Activated CD4-positive, alpha-beta memory T cell treated with anti-CD3 and anti-CD28 coated beads, Interleukin-2, amount 10 ng/mL, durations not matched to agents 7 days and 5 days (primary cell): ENCODE results near the gene ZNF547. TPM values are rescaled to one million over a fixed set of nuclear protein-coding genes. Genes with fewer than 3 reads are reported as not detected.
"Not testable (repeated sequence)": the region's sequence is repeated elsewhere in the genome, so short reads cannot be mapped to it uniquely, and the experiment has no call there.

ENCODE experiments used
- CTCF ChIA-PET: fragments of 350-600 bp; sonication (Branson Sonifier 250); formaldehyde crosslinking; loops from one replicate; lab custom pipeline; 2021; ENCODE audit warnings: antibody characterized with exemption, inconsistent platforms; lab: Charles Lee
- POLR2A ChIA-PET: fragments of 350-600 bp; sonication (Branson Sonifier 250); formaldehyde crosslinking; loops from one replicate; lab custom pipeline; 2021; ENCODE audit warnings: antibody characterized with exemption; lab: Charles Lee
- DNase-seq: peaks from one replicate; pipeline ENCODE4 v3.0.0-alpha.2; 2020
- H3K27ac Mint-ChIP-seq: one replicate; pipeline ENCODE4 v1.8.0; 2021; ENCODE audit warnings: mild to moderate bottlenecking, mixed read lengths
- H3K27me3 Mint-ChIP-seq: one replicate; pipeline ENCODE4 v1.8.0; 2021; ENCODE audit warnings: mixed read lengths
- H3K36me3 Mint-ChIP-seq: one replicate; pipeline ENCODE4 v1.8.0; 2021; ENCODE audit warnings: low read depth, mixed read lengths
- H3K4me1 Mint-ChIP-seq: one replicate; pipeline ENCODE4 v1.8.0; 2021; ENCODE audit warnings: mixed read lengths
- H3K4me3 Mint-ChIP-seq: one replicate; pipeline ENCODE4 v1.8.0; 2021; ENCODE audit warnings: mild to moderate bottlenecking, mixed read lengths
- H3K9me3 Mint-ChIP-seq: one replicate; pipeline ENCODE4 v1.8.0; 2021; ENCODE audit warnings: mixed read lengths
- total RNA-seq, 2 experiments: library from RNA; stranded (reverse); gene quantifications; one replicate each; pipeline ENCODE4 v1.2.3, GENCODE V29; 2021

ZNF547 gene
- total RNA-seq, 2 experiments from 2014 or later, result 3.8 to 4.8 TPM

GRCh38 chr19:57348136-57348535 is 15.2 kb upstream of the ZNF547 start:
- POLR2A ChIA-PET, result no interaction called here
- H3K36me3 Mint-ChIP-seq, result peaks cover 24% of the 10 kb centered on the region
- H3K9me3 Mint-ChIP-seq, result peaks cover 19% of the 10 kb centered on the region
- no peak for DNase-seq
- CTCF ChIA-PET, result interaction anchor here (0.5 kb wide), 1 partner anchor 388 kb away, joined by 3 read pairs; no protein-coding TSS in a partner anchor
- H3K27ac Mint-ChIP-seq, result no peak overlapping the region
- H3K27me3 Mint-ChIP-seq, result peaks cover 2% of the 10 kb centered on the region
- no peak overlapping the region for H3K4me3 Mint-ChIP-seq
- peaks cover 30% of the 10 kb centered on the region for H3K4me1 Mint-ChIP-seq

- Mint-ChIP-seq H3K4me3 (peak within 1 kb of the TSS; percentile 93), H3K36me3 (peaks cover 54% of the 10 kb centered on the region), H3K4me1 (peaks cover 36% of the 10 kb centered on the region), H3K27me3 (peaks cover 2% of the 10 kb centered on the region), H3K27ac (peak within 1 kb of the TSS; percentile 85), H3K9me3 (peaks cover 35% of the 10 kb centered on the region)
- ChIA-PET CTCF (interaction anchor here (1.0 kb wide), 2 partner anchors 12 to 39 kb away, joined by 3 to 5 read pairs; partner anchors contain the start of genes TRAPPC2B, ZNF547 and ZNF548), POLR2A (interaction anchor here (0.8 to 1.0 kb wide), 4 partner anchors 12 to 832 kb away, joined by 3 to 7 read pairs (median 4); partner anchors contain the start of genes TRAPPC2B, ZNF547 and ZNF805)
- peak; percentile 90 for DNase-seq
Observed at GRCh38 chr19:57350877-57351805, 12.2 kb upstream of the ZNF547 start, which contains the start of gene ZNF304. ZNF304 (plus strand) TSS chr19:57351271; CDS start chr19:57351665, 394 bp downstream.

DNA sequence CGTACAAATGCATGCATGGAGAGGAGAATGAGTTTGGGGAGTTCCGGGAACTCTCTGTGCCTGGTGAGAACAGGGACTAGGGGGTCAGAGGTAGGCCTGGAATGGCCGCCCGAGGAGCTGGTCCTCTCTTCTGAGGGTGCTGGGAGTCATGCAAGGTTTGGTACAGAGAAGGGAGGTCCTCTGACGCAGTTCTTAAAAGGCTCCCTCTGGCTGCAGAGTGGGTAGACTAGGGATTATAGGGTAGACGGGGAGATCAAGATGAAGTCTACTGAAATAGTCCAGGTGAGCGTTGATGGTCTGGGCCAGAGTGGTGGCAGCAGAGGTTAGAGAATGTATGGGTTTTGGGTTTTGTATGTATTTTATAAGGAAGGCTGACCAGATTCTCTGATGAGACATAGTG is 11.5 kb upstream of the ZNF547 start:
- peaks cover 36% of the 10 kb centered on the region for H3K4me1 Mint-ChIP-seq
- CTCF ChIA-PET, result no interaction called here
- H3K27me3 Mint-ChIP-seq, result peaks cover 2% of the 10 kb centered on the region
- H3K4me3 Mint-ChIP-seq, result peak overlapping the region; percentile 93
- POLR2A ChIA-PET, result no interaction called here
- H3K36me3 Mint-ChIP-seq, result peaks cover 61% of the 10 kb centered on the region
- H3K9me3 Mint-ChIP-seq, result peaks cover 41% of the 10 kb centered on the region
- peak overlapping the region; percentile 85 for H3K27ac Mint-ChIP-seq
- no peak for DNase-seq

GRCh38 chr19:57355916-57356315 is 7.4 kb upstream of the ZNF547 start:
- Mint-ChIP-seq H3K36me3 (peaks cover 87% of the 10 kb centered on the region), H3K9me3 (peaks cover 61% of the 10 kb centered on the region), H3K27ac (no peak overlapping the region), H3K4me3 (no peak overlapping the region), H3K27me3 (no peaks in the 10 kb centered on the region), H3K4me1 (peaks cover 28% of the 10 kb centered on the region)
- DNase-seq, result no peak
- ChIA-PET CTCF (no interaction called here), POLR2A (no interaction called here)

DNA sequence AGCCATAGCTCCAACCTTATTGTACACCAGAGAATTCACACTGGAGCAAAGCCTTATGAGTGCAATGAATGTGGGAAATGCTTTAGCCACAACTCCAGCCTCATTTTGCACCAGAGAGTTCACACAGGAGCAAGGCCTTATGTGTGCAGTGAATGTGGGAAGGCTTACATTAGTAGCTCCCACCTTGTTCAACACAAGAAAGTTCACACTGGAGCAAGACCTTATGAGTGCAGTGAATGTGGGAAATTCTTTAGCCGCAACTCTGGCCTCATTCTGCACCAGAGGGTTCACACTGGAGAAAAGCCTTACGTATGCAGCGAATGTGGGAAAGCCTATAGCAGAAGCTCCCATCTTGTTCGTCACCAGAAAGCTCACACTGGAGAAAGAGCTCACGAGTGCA is 5.9 kb upstream of the ZNF547 start:
- CTCF ChIA-PET, result interaction anchor here (0.5 kb wide), 1 partner anchor 27 kb away, joined by 3 read pairs; no protein-coding TSS in a partner anchor

GRCh38 chr19:57359300-57359699 is 4.1 kb upstream of the ZNF547 start:
- H3K4me1 Mint-ChIP-seq, result peaks cover 15% of the 10 kb centered on the region
- no peak overlapping the region for H3K27ac Mint-ChIP-seq
- H3K9me3 Mint-ChIP-seq, result peaks cover 62% of the 10 kb centered on the region
- DNase-seq, result no peak
- ChIA-PET CTCF (no interaction called here), POLR2A (no interaction called here)
- H3K27me3 Mint-ChIP-seq, result no peaks in the 10 kb centered on the region
- no peak overlapping the region for H3K4me3 Mint-ChIP-seq
- H3K36me3 Mint-ChIP-seq, result peaks cover 67% of the 10 kb centered on the region

More for the DNA sequence above, 5.9 kb upstream of the ZNF547 start:
- POLR2A ChIA-PET, result no interaction called here
- Mint-ChIP-seq H3K4me3 (no peak overlapping the region), H3K9me3 (peaks cover 63% of the 10 kb centered on the region), H3K4me1 (peaks cover 13% of the 10 kb centered on the region), H3K36me3 (peaks cover 72% of the 10 kb centered on the region), H3K27ac (no peak overlapping the region), H3K27me3 (no peaks in the 10 kb centered on the region)
- no peak for DNase-seq

DNA sequence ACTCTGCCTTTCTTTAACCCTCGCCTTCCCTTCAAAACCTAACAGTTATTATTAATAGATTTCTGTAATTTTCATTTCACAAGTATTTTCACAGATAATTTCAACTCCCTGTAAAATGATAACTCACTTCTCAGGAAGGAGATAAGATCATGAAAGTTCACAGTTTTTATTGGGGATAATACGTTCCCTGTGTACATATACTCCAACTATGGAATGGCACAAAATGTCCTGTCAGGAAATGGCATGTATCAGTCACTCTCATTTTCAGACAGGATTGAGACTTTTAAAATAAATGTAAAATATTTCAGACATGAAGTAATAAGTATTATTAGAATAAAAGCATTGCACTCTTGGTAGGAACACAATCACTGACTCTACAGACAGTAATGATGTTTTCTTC is 932 bp upstream of the ZNF547 start:
- POLR2A ChIA-PET, result interaction anchor here (1.4 to 1.8 kb wide), 2 partner anchors 12 to 27 kb away, joined by 7 to 9 read pairs; partner anchors contain the start of genes ZNF304 and ZNF548
- Mint-ChIP-seq H3K36me3 (peaks cover 47% of the 10 kb centered on the region), H3K4me3 (peak overlapping the region; percentile 82), H3K9me3 (peaks cover 43% of the 10 kb centered on the region), H3K27me3 (no peaks in the 10 kb centered on the region), H3K27ac (peak overlapping the region; percentile 90), H3K4me1 (peaks cover 17% of the 10 kb centered on the region)
- no peak for DNase-seq
- CTCF ChIA-PET, result no interaction called here

- Mint-ChIP-seq H3K4me3 (peak overlapping the region; percentile 82), H3K27ac (peak overlapping the region; percentile 90), H3K4me1 (peaks cover 17% of the 10 kb centered on the region), H3K27me3 (no peaks in the 10 kb centered on the region), H3K36me3 (peaks cover 42% of the 10 kb centered on the region), H3K9me3 (peaks cover 40% of the 10 kb centered on the region)
- ChIA-PET POLR2A (interaction anchor here (0.7 to 1.8 kb wide), 5 partner anchors 13 to 451 kb away, joined by 3 to 9 read pairs (median 3); partner anchors contain the start of genes ZNF304, ZNF416, ZNF548 and ZNF552), CTCF (interaction anchor here (1.5 kb wide), 1 partner anchor 13 kb away, joined by 3 read pairs; the partner anchor contains the start of gene ZNF304)
- DNase-seq, result no peak
Observed at GRCh38 chr19:57363688-57364181, 384 bp downstream of the ZNF547 start.

DNA sequence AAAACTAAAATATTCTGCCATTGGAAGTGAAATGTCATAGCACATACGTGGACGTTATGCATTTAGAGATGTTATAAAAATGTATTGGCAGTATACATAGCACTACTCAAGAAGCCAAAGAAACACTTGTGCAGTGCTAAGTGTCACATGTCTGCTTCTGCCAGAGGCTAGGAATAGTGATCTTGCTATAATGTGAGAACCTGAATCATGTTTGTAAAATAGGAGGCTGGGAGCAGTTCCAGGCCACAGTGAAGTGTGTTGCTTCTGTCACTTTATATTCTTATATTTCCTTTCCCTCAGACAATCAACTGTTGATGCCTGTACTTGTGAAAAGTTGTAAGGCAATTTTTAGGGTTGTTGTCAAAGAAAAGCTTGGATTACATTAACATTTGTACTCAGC is 3.4 kb downstream of the ZNF547 start:
- Mint-ChIP-seq H3K4me1 (peaks cover 17% of the 10 kb centered on the region), H3K4me3 (no peak overlapping the region), H3K27ac (no peak overlapping the region), H3K27me3 (no peaks in the 10 kb centered on the region), H3K9me3 (peaks cover 41% of the 10 kb centered on the region), H3K36me3 (peaks cover 58% of the 10 kb centered on the region)
- ChIA-PET CTCF (interaction anchor here (0.6 kb wide), 1 partner anchor 972 kb away, joined by 3 read pairs; no protein-coding TSS in a partner anchor), POLR2A (no interaction called here)
- no peak for DNase-seq

GRCh38 chr19:57374179-57374578 is 10.8 kb downstream of the ZNF547 start:
- DNase-seq, result no peak
- POLR2A ChIA-PET, result no interaction called here
- H3K27ac Mint-ChIP-seq, result no peak overlapping the region
- CTCF ChIA-PET, result no interaction called here
- H3K27me3 Mint-ChIP-seq, result no peaks in the 10 kb centered on the region
- H3K36me3 Mint-ChIP-seq, result peaks cover 94% of the 10 kb centered on the region
- H3K4me1 Mint-ChIP-seq, result no peaks in the 10 kb centered on the region
- peaks cover 73% of the 10 kb centered on the region for H3K9me3 Mint-ChIP-seq
- H3K4me3 Mint-ChIP-seq, result no peak overlapping the region

GRCh38 chr19:57374647-57375046 is 11.3 kb downstream of the ZNF547 start:
- DNase-seq, H3K4me3 Mint-ChIP-seq, POLR2A ChIA-PET, H3K27ac Mint-ChIP-seq, CTCF ChIA-PET, H3K4me1 Mint-ChIP-seq, H3K27me3 Mint-ChIP-seq: not testable (repeated sequence)
- Mint-ChIP-seq H3K9me3 (peaks cover 75% of the 10 kb centered on the region), H3K36me3 (peaks cover 95% of the 10 kb centered on the region)

DNA sequence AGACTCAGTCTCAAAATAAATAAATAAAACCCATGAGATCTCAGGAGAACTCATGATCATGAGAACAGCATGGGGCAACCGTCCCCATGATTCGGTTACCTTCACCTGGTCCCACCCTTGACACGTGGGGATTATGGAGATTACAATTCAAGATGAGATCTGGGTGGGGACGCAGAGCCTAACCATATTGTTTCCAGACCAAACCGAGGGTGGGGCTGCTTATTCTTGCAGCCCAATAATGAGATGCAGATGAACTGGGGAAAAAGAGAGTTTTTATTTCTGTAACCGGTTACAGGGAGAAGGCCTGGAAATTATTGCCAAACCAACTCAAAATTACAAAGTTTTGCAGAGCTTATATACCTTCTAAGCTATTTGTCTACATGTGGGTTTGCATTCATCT is 12.8 kb downstream of the ZNF547 start:
- Mint-ChIP-seq H3K36me3 (peaks cover 88% of the 10 kb centered on the region), H3K4me1 (no peaks in the 10 kb centered on the region), H3K4me3 (no peak overlapping the region), H3K27me3 (no peaks in the 10 kb centered on the region), H3K9me3 (peaks cover 79% of the 10 kb centered on the region), H3K27ac (no peak overlapping the region)
- DNase-seq, result no peak
- ChIA-PET POLR2A (no interaction called here), CTCF (no interaction called here)
